PC-3 (cell line): ENCODE data around the gene CASK. TPM values are rescaled to one million over a fixed set of nuclear protein-coding genes. Genes with fewer than 3 reads are reported as not detected.

Experiments used
- ATAC-seq: fragments of 200-7000 bp; cut with Tn5 transposase; 2 replicates; pipeline ENCODE4 v1.9.1; 2020; ENCODE audit warnings: mild to moderate bottlenecking, moderate library complexity
- Bru-seq: library from RNA; stranded (reverse); fragments of 400-500 nt; gene quantifications from one replicate; lab custom pipeline; 2021; lab: Mats Ljungman, UMichigan
- BruChase-seq, 2 experiments: library from RNA; stranded (reverse); fragments of 400-500 nt; gene quantifications; one replicate each; lab custom pipeline; 2021; lab: Mats Ljungman, UMichigan
- BruUV-seq: library from RNA; stranded (reverse); fragments of 400-500 nt; replicated peaks from 2 replicates; lab custom pipeline; 2021; lab: Mats Ljungman, UMichigan
- CTCF ChIA-PET: fragments of 300-600 bp; sonication (Branson Sonifier 250); formaldehyde crosslinking; loops from one replicate; lab custom pipeline; 2022; ENCODE audit warnings: antibody characterized with exemption; lab: Charles Lee
- POLR2A ChIA-PET: fragments of 300-600 bp; sonication (Branson Sonifier 250); formaldehyde crosslinking; loops from one replicate; lab custom pipeline; 2022; ENCODE audit warnings: antibody characterized with exemption; ENCODE audit not compliant: unreplicated experiment; lab: Charles Lee
- DNase-seq: peaks from one replicate; pipeline ENCODE4 v3.0.0-alpha.2; 2015
- H2AFZ ChIP-seq: fragments of 300-600 bp; sonication (generic); 2 replicates; pipeline ENCODE4 v1.6.0; 2016; ENCODE audit warnings: antibody characterized with exemption, low read length
- H3F3A ChIP-seq: fragments of 300-600 bp; sonication (generic); one replicate; pipeline ENCODE4 v1.6.0; 2017; ENCODE audit warnings: antibody characterized with exemption, low read length, control low read depth, mild to moderate bottlenecking; ENCODE audit not compliant: unreplicated experiment
- H3K27ac ChIP-seq: fragments of 300-600 bp; sonication (generic); 2 replicates; pipeline ENCODE4 v1.5.1; 2016; ENCODE audit warnings: mild to moderate bottlenecking, low read length
- H3K27me3 ChIP-seq: fragments of 300-600 bp; sonication (generic); 2 replicates; pipeline ENCODE4 v1.6.1; 2016; ENCODE audit warnings: low read length, mixed read lengths
- H3K36me3 ChIP-seq: fragments of 300-600 bp; sonication (generic); 2 replicates; pipeline ENCODE4 v1.6.1; 2016; ENCODE audit warnings: low read depth, mixed run types, low read length, mixed read lengths
- H3K4me1 ChIP-seq: fragments of 300-600 bp; sonication (generic); 2 replicates; pipeline ENCODE4 v1.5.1; 2016; ENCODE audit warnings: low read length; ENCODE audit not compliant: insufficient read depth
- H3K4me2 ChIP-seq: fragments of 300-600 bp; sonication (generic); 2 replicates; pipeline ENCODE4 v1.6.0; 2016; ENCODE audit warnings: low read length
- H3K4me3 ChIP-seq: fragments of 300-600 bp; sonication (generic); 2 replicates; pipeline ENCODE4 v1.5.1; 2016; ENCODE audit warnings: mild to moderate bottlenecking, low read length, mixed read lengths
- H3K79me2 ChIP-seq: fragments of 300-600 bp; sonication (generic); 2 replicates; pipeline ENCODE4 v1.6.1; 2017; ENCODE audit warnings: low read length, mixed read lengths
- H3K9ac ChIP-seq: fragments of 300-600 bp; sonication (generic); 2 replicates; pipeline ENCODE4 v1.6.0; 2016; ENCODE audit warnings: mild to moderate bottlenecking, low read length
- H3K9me2 ChIP-seq: fragments of 300-600 bp; sonication (generic); replicated peaks from 2 replicates; pipeline ENCODE4 v1.6.1; 2016; ENCODE audit warnings: mixed run types, low read length, mixed read lengths
- H3K9me3 ChIP-seq: fragments of 300-600 bp; sonication (generic); 2 replicates; pipeline ENCODE4 v1.6.1; 2016; ENCODE audit warnings: low read length, mixed read lengths
- H4K20me1 ChIP-seq: fragments of 300-600 bp; sonication (generic); 2 replicates; pipeline ENCODE4 v1.6.1; 2016; ENCODE audit warnings: low read length, mixed read lengths
- CTCF ChIP-seq: fragments of 300-600 bp; sonication (generic); conservative IDR thresholded peaks from 2 replicates; pipeline ENCODE4 v1.5.1; 2017; ENCODE audit warnings: antibody characterized with exemption, low read depth, mild to moderate bottlenecking, low read length
- EZH2 ChIP-seq: fragments of 300-600 bp; sonication (generic); IDR thresholded peaks from one replicate; pipeline ENCODE4 v1.6.1; 2017; ENCODE audit warnings: antibody characterized with exemption, mild to moderate bottlenecking, low read length; ENCODE audit not compliant: unreplicated experiment
- EZH2phosphoT487 ChIP-seq: fragments of 300-600 bp; sonication (generic); IDR thresholded peaks from 2 replicates; pipeline ENCODE4 v1.6.1; 2018; ENCODE audit warnings: mild to moderate bottlenecking, antibody characterized with exemption, low read length, borderline replicate concordance
- intact Hi-C: fragments of 100-400 bp; cut with micrococcal nuclease; formaldehyde crosslinking; loops from 2 replicates; pipeline ENCODE4 v1.9.0; 2023
- long read RNA-seq: library from polyadenylated mRNA; unstranded; transcript quantifications from one replicate; pipeline ENCODE4 v2.0.0, GENCODE V29; 2021; ENCODE audit not compliant: unreplicated experiment
- total RNA-seq: library from RNA; depleted of rRNA; stranded (reverse); fragments of >200 nt; gene quantifications from 2 replicates; pipeline ENCODE4 v1.2.3, GENCODE V29; 2014; rRNA removed

Gene CASK, protein sequence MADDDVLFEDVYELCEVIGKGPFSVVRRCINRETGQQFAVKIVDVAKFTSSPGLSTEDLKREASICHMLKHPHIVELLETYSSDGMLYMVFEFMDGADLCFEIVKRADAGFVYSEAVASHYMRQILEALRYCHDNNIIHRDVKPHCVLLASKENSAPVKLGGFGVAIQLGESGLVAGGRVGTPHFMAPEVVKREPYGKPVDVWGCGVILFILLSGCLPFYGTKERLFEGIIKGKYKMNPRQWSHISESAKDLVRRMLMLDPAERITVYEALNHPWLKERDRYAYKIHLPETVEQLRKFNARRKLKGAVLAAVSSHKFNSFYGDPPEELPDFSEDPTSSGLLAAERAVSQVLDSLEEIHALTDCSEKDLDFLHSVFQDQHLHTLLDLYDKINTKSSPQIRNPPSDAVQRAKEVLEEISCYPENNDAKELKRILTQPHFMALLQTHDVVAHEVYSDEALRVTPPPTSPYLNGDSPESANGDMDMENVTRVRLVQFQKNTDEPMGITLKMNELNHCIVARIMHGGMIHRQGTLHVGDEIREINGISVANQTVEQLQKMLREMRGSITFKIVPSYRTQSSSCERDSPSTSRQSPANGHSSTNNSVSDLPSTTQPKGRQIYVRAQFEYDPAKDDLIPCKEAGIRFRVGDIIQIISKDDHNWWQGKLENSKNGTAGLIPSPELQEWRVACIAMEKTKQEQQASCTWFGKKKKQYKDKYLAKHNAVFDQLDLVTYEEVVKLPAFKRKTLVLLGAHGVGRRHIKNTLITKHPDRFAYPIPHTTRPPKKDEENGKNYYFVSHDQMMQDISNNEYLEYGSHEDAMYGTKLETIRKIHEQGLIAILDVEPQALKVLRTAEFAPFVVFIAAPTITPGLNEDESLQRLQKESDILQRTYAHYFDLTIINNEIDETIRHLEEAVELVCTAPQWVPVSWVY
- total RNA-seq (21.4 and 24.8 TPM in 2 replicates), Bru-seq, nascent RNA (percentile 61 among the genes with signal in this experiment), BruChase-seq, experiment 1, labeled RNA remaining after a 6-hour chase (percentile 50 among the genes with signal in this experiment), BruChase-seq, experiment 2, labeled RNA remaining after a 2-hour chase (percentile 55 among the genes with signal in this experiment)
- long read RNA-seq, full-length matches to known transcripts, result 23 of 57 reads
- long read RNA-seq, partial matches to known transcripts, result 16 of 57 reads
- long read RNA-seq, other reads (novel, unspliced or antisense), result 18 of 57 reads

DNA sequence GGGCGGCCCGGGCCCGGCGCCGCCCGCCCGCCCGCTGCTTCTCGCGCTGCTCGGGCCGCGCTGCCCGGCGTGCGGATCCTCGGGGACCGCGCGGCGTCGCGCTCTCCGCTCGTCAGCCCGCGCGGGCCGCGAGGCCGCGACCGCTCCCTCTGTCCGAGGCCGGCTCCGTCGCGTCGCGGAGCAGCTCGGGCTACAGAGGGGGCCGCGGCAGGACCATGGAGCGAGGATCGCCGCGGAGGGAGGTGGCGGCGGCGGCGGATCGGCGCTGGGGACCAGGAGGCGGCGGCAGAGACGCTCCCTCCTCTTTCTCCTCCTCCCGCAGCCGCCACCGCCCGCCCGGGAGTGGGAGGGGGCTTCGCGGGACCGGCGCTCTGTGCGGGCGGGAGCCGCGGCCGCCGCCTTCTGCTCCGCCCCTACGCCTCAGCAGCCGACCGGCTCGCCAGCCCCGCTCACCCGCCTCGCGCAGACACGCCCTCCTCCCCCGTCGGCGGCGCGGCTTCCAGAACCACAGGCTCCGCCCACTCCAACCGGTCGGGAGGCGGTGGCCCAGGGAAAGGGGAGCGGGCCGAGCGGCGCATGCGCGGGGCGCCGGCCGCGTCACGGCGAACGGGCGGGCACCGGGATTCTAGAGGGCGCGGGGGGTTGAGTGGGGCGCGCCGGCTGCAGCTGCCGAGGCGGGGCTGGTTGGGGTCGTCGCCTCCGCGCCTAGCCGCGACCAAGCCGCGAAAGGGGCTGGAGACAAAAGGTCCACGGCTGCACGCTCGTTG, at the start of gene CASK:
Gene CASK, minus strand, starts transcription at position 344 of the 767 bp plus-strand sequence. CDS start 566 bp downstream, outside the sequence.
- intact Hi-C loops, result loop anchor here (5.0 kb wide), 1 partner anchor 161 kb away; no protein-coding TSS in a partner anchor
- Histone ChIP-seq H3K9me3 (no peaks in the 10 kb centered on the region), H3K9me2 (no peaks in the 10 kb centered on the region), H2AFZ (peak within 1 kb of the TSS; percentile 100), H3K27me3 (no peaks in the 10 kb centered on the region), H3K4me3 (peak within 1 kb of the TSS; percentile 98), H3K9ac (peak within 1 kb of the TSS; percentile 87), H4K20me1 (no peaks in the 10 kb centered on the region), H3F3A (no peaks in the 10 kb centered on the region), H3K4me2 (peak within 1 kb of the TSS; percentile 94), H3K36me3 (no peaks in the 10 kb centered on the region), H3K79me2 (peaks cover 44% of the 10 kb centered on the region), H3K27ac (peak within 1 kb of the TSS; percentile 56), H3K4me1 (no peaks in the 10 kb centered on the region; the same call in 1 of the 2 replicates)
- CTCF ChIA-PET, result interaction anchor here (1.5 kb wide), 1 partner anchor 142 kb away, joined by 6 read pairs; no protein-coding TSS in a partner anchor
- DNase-seq (peak; percentile 91), ATAC-seq (peak; percentile 84)
- no TSS peak for BruUV-seq
- POLR2A ChIA-PET, result interaction anchor here (0.5 kb wide), 1 partner anchor 131 kb away, joined by 4 read pairs; no protein-coding TSS in a partner anchor
- TF ChIP-seq CTCF (no peak), EZH2 (no peak), EZH2phosphoT487 (no peak)

DNA sequence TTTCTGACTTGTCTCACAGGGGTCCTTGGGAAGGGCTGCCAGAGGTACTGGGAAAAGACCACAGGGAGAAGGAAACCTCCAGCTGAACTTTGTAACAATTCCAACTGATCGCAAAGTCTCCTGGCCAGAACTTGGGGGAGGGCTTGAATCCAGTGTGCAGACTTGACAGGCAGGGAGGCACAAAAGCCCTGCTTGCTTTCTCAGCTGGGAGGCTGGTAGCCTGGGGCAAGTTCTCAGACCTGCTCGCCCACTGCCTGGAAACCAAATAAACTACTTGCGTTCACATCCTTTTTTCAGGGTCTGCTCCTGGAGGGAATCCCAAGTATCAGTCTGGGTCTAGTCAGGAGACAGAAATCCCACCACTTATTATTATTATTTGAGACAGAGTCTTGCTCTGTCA, 48.0 kb upstream of the CASK start:
- ChIA-PET POLR2A (no interaction called here), CTCF (no interaction called here)
- no peak overlapping the region for H3K4me3 ChIP-seq
- TF ChIP-seq EZH2phosphoT487, result no peak
- TF ChIP-seq EZH2, result no peak
- no peak for TF ChIP-seq CTCF
- peak; percentile 34 for DNase-seq
- no peaks in the 10 kb centered on the region for H3K27me3 ChIP-seq
- no peaks in the 10 kb centered on the region for H3F3A ChIP-seq
- H3K9me2 ChIP-seq, result no peaks in the 10 kb centered on the region
- H3K4me2 ChIP-seq, result no peak overlapping the region
- no peaks in the 10 kb centered on the region for H4K20me1 ChIP-seq
- BruUV-seq, result no TSS peak
- H3K36me3 ChIP-seq, result no peaks in the 10 kb centered on the region
- no peak overlapping the region for H3K27ac ChIP-seq
- H3K9ac ChIP-seq, result no peak overlapping the region
- no peak for ATAC-seq
- no peaks in the 10 kb centered on the region for H3K9me3 ChIP-seq
- H2AFZ ChIP-seq, result 0 out of 2 replicates have a peak overlapping the region, but pooled peaks have one; percentile 26
- intact Hi-C loops, result no loop called here
- no peaks in the 10 kb centered on the region for H3K79me2 ChIP-seq
- peaks cover 25% of the 10 kb centered on the region for H3K4me1 ChIP-seq
